Stimulated activated memory B cell treated with anti-CD40 and anti-IgM and Interleukin-4, amounts not matched to agents 10 μg/mL and 1 μg/mL and 100 μg/mL, for 72 hours (primary cell): ENCODE measurements around the gene DLGAP4.

Experiments
- ATAC-seq: fragments of 150-1000 bp; cut with Tn5 transposase; 2 replicates; pipeline ENCODE4 v1.10.0; 2021
- H3K27ac Mint-ChIP-seq: one replicate; pipeline ENCODE4 v1.8.0; 2022; ENCODE audit warnings: mild to moderate bottlenecking, mixed read lengths
- H3K27me3 Mint-ChIP-seq: one replicate; pipeline ENCODE4 v1.8.0; 2022; ENCODE audit warnings: mixed read lengths
- H3K36me3 Mint-ChIP-seq: one replicate; pipeline ENCODE4 v1.8.0; 2022; ENCODE audit warnings: mixed read lengths
- H3K4me1 Mint-ChIP-seq: one replicate; pipeline ENCODE4 v1.8.0; 2022; ENCODE audit warnings: mixed read lengths
- H3K4me3 Mint-ChIP-seq: one replicate; pipeline ENCODE4 v1.8.0; 2022; ENCODE audit warnings: mild to moderate bottlenecking, moderate library complexity, mixed read lengths
- H3K9me3 Mint-ChIP-seq: one replicate; pipeline ENCODE4 v1.8.0; 2022; ENCODE audit warnings: mixed read lengths

Gene DLGAP4

GRCh38 chr20:36346256-36346655 is 40.1 kb downstream of the DLGAP4 start:
- no peak overlapping the region for H3K27ac Mint-ChIP-seq

GRCh38 chr20:36349384-36350170 is 43.4 kb downstream of the DLGAP4 start:
- H3K27me3 Mint-ChIP-seq, result peaks cover 49% of the 10 kb centered on the region
- no peak overlapping the region for H3K4me3 Mint-ChIP-seq

More at GRCh38 chr20:36346256-36346655, 40.1 kb downstream of the DLGAP4 start:
- peaks cover 56% of the 10 kb centered on the region for H3K27me3 Mint-ChIP-seq
- H3K4me3 Mint-ChIP-seq, result no peak overlapping the region
- H3K9me3 Mint-ChIP-seq, result no peaks in the 10 kb centered on the region
- no peaks in the 10 kb centered on the region for H3K4me1 Mint-ChIP-seq
- H3K36me3 Mint-ChIP-seq, result no peaks in the 10 kb centered on the region
- no peak for ATAC-seq

DNA sequence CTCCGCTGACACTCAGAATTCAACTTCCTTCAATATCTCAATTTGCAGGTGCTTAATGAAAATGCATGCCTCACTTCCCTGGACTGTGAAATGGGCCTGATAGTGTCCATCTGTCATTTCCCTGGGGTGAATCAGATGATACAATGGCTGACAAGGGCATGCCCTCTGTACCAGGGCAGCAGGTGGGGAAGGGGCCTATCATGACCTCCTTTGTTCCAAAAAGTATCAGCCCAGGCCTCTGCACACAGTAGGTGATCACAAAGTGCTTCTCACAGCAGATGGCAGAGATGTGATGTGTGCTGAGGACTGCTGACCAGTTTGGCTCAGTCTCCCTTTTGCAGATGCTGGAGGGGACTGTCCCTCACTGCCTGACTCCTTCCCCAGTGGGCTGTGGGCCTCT is 44.3 kb downstream of the DLGAP4 start:
- H3K9me3 Mint-ChIP-seq, result no peaks in the 10 kb centered on the region
- ATAC-seq, result no peak
- no peak overlapping the region for H3K27ac Mint-ChIP-seq
- H3K36me3 Mint-ChIP-seq, result no peaks in the 10 kb centered on the region
- no peak overlapping the region for H3K4me3 Mint-ChIP-seq
- no peaks in the 10 kb centered on the region for H3K4me1 Mint-ChIP-seq
- peaks cover 51% of the 10 kb centered on the region for H3K27me3 Mint-ChIP-seq

More at GRCh38 chr20:36349384-36350170, 43.4 kb downstream of the DLGAP4 start:
- H3K27ac Mint-ChIP-seq, result no peak overlapping the region
- no peaks in the 10 kb centered on the region for H3K36me3 Mint-ChIP-seq
- H3K9me3 Mint-ChIP-seq, result no peaks in the 10 kb centered on the region
- H3K4me1 Mint-ChIP-seq, result no peaks in the 10 kb centered on the region
- ATAC-seq, result no peak

DNA sequence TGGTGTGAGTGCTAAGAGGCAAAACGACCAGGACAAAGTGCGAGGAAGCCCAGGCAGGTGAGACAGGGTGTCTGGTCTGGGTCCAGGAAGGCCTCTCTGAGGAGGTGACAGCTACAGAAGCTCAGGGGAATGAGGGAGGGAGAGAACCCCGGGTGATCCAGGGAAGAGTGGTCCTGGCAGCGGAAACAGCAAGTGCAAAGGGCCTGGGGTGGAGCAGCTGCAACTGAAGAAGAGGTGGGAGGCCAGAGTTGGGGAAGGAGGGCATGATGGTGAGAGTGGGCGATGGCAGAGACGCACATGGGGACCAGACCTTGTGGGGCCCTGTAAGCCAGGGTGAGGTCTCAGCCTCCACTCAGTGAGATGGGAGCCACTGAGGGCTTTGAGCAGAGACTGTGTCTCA is 45.8 kb downstream of the DLGAP4 start:
- no peak for ATAC-seq
- H3K9me3 Mint-ChIP-seq, result no peaks in the 10 kb centered on the region
- no peaks in the 10 kb centered on the region for H3K36me3 Mint-ChIP-seq
- no peak overlapping the region for H3K27ac Mint-ChIP-seq
- no peaks in the 10 kb centered on the region for H3K4me1 Mint-ChIP-seq
- no peak overlapping the region for H3K4me3 Mint-ChIP-seq
- H3K27me3 Mint-ChIP-seq, result peaks cover 46% of the 10 kb centered on the region

- no peaks in the 10 kb centered on the region for H3K36me3 Mint-ChIP-seq
- ATAC-seq, result no peak
- H3K9me3 Mint-ChIP-seq, result no peaks in the 10 kb centered on the region
- H3K4me3 Mint-ChIP-seq, result no peak overlapping the region
- H3K27me3 Mint-ChIP-seq, result peaks cover 54% of the 10 kb centered on the region
- H3K27ac Mint-ChIP-seq, result no peak overlapping the region
- no peaks in the 10 kb centered on the region for H3K4me1 Mint-ChIP-seq
These were observed 46.9 kb downstream of the DLGAP4 start for GRCh38 chr20:36352843-36353553.

GRCh38 chr20:36353740-36354139 is 47.6 kb downstream of the DLGAP4 start:
- H3K4me1 Mint-ChIP-seq, result no peaks in the 10 kb centered on the region
- no peak overlapping the region for H3K4me3 Mint-ChIP-seq
- H3K27me3 Mint-ChIP-seq, result peaks cover 54% of the 10 kb centered on the region
- H3K27ac Mint-ChIP-seq, result no peak overlapping the region
- H3K9me3 Mint-ChIP-seq, result no peaks in the 10 kb centered on the region
- H3K36me3 Mint-ChIP-seq, result no peaks in the 10 kb centered on the region
- no peak for ATAC-seq

- H3K27ac Mint-ChIP-seq, result no peak overlapping the region
- no peak overlapping the region for H3K4me3 Mint-ChIP-seq
- no peaks in the 10 kb centered on the region for H3K9me3 Mint-ChIP-seq
- no peak for ATAC-seq
- H3K4me1 Mint-ChIP-seq, result no peaks in the 10 kb centered on the region
- peaks cover 50% of the 10 kb centered on the region for H3K27me3 Mint-ChIP-seq
- H3K36me3 Mint-ChIP-seq, result no peaks in the 10 kb centered on the region
These were observed 49.5 kb downstream of the DLGAP4 start for GRCh38 chr20:36355469-36356171.

DNA sequence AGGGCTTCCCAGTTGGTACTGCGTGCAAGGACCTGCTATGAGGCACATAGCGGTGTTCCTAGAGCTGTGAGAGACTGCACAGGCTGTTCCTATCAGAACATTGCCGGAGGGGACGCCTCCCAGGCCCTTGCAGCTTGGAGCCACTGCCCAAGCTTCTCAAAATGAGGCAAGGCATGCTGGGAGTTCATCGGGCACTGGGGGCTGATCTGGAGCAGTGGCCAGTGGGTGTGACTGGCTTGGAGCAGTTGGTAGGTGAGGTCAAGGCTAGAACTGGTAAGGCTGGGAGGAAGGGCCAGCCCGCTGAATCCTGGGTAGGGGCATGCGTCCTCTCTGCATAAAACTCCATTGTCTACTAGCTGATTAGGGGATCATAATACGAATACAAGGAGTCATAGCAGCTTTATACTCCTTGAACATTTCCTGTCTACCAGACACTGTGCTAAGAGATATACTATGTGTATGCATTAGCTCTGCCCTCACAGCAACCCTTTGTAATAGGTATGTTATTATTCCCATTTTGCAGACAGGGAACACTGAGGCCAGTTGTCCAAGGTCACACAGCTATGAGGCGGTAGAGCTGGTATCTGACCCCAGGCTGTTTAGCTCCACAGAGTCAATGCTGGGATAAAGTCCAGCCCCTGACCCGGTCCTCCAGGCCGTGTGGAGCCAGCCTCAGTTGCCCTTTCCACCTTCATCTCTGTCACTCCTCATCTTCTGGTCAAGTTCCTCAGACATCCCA is 53.7 kb downstream of the DLGAP4 start:
- no peaks in the 10 kb centered on the region for H3K9me3 Mint-ChIP-seq
- H3K27ac Mint-ChIP-seq, result no peak overlapping the region
- no peaks in the 10 kb centered on the region for H3K36me3 Mint-ChIP-seq

GRCh38 chr20:36360429-36360828 is 54.3 kb downstream of the DLGAP4 start:
- Mint-ChIP-seq H3K27ac (no peak overlapping the region), H3K9me3 (no peaks in the 10 kb centered on the region), H3K36me3 (no peaks in the 10 kb centered on the region), H3K27me3 (peaks cover 52% of the 10 kb centered on the region), H3K4me1 (no peaks in the 10 kb centered on the region), H3K4me3 (no peak overlapping the region)
- ATAC-seq, result peak; percentile 44

More for the DNA sequence above, 53.7 kb downstream of the DLGAP4 start:
- no peaks in the 10 kb centered on the region for H3K4me1 Mint-ChIP-seq
- peaks cover 58% of the 10 kb centered on the region for H3K27me3 Mint-ChIP-seq
- no peak for ATAC-seq
- H3K4me3 Mint-ChIP-seq, result no peak overlapping the region

- no peak overlapping the region for H3K27ac Mint-ChIP-seq
- no peaks in the 10 kb centered on the region for H3K36me3 Mint-ChIP-seq
- no peaks in the 10 kb centered on the region for H3K9me3 Mint-ChIP-seq
- H3K4me3 Mint-ChIP-seq, result no peak overlapping the region
- no peaks in the 10 kb centered on the region for H3K4me1 Mint-ChIP-seq
- ATAC-seq, result no peak
- H3K27me3 Mint-ChIP-seq, result peaks cover 53% of the 10 kb centered on the region
These were observed 55.3 kb downstream of the DLGAP4 start for GRCh38 chr20:36361406-36361805.

DNA sequence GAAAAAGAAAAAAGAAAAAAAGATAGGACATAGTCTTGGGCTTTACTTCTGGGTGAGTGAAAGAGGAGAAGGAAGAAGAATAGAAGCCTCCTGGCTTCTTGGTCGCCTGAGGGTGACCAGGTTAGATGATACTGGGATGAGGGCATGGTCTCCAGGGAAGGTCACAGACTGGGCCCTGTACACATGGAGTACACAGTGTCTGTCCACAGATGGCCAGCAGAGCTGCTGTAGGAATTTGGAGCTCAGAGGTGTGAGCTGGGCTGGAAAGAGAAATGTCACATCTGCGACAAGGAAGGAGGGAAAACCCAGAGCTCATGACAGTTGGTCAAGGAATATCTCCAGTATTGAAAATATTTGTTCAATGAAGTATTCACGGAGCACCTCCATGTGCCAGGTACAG is 56.1 kb downstream of the DLGAP4 start:
- Mint-ChIP-seq H3K36me3 (no peaks in the 10 kb centered on the region), H3K27me3 (peaks cover 55% of the 10 kb centered on the region), H3K9me3 (no peaks in the 10 kb centered on the region), H3K27ac (no peak overlapping the region), H3K4me3 (no peak overlapping the region), H3K4me1 (no peaks in the 10 kb centered on the region)
- ATAC-seq, result no peak

GRCh38 chr20:36362978-36363713 is 57.0 kb downstream of the DLGAP4 start:
- H3K9me3 Mint-ChIP-seq, result no peaks in the 10 kb centered on the region
- no peak overlapping the region for H3K4me3 Mint-ChIP-seq
- no peaks in the 10 kb centered on the region for H3K36me3 Mint-ChIP-seq
- H3K27ac Mint-ChIP-seq, result no peak overlapping the region
- peaks cover 56% of the 10 kb centered on the region for H3K27me3 Mint-ChIP-seq
- H3K4me1 Mint-ChIP-seq, result no peaks in the 10 kb centered on the region
- ATAC-seq, result no peak

DNA sequence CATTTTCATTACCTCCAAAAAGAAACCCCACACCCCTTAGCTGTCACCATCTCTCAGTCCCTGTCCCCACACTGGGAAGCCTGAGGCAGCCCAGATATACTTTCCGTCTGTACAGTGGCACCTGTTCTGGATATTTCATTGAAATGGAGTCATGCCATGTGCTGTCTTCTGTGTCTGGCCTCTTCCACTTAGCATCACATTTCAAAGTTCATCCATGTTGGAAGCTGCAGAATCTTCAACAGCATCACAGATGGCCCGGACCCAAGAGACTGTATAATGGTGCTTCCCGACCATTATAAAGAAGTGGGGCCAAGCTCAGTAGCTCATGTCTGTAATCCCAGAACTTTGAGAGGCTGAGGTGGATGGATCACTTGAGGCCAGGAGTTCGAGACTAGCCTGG is 58.4 kb downstream of the DLGAP4 start:
- no peaks in the 10 kb centered on the region for H3K9me3 Mint-ChIP-seq
- peaks cover 57% of the 10 kb centered on the region for H3K27me3 Mint-ChIP-seq
- no peak overlapping the region for H3K27ac Mint-ChIP-seq
- H3K4me3 Mint-ChIP-seq, result no peak overlapping the region
- H3K36me3 Mint-ChIP-seq, result no peaks in the 10 kb centered on the region
- no peak for ATAC-seq
- H3K4me1 Mint-ChIP-seq, result no peaks in the 10 kb centered on the region

- H3K27ac Mint-ChIP-seq, result no peak overlapping the region
- ATAC-seq, result no peak
- no peaks in the 10 kb centered on the region for H3K36me3 Mint-ChIP-seq
- H3K4me3 Mint-ChIP-seq, result no peak overlapping the region
- peaks cover 38% of the 10 kb centered on the region for H3K27me3 Mint-ChIP-seq
- H3K4me1 Mint-ChIP-seq, result no peaks in the 10 kb centered on the region
- H3K9me3 Mint-ChIP-seq, result no peaks in the 10 kb centered on the region
These were observed 60.7 kb downstream of the DLGAP4 start for GRCh38 chr20:36366623-36367369.
